OCI-LY3 (cell line): ENCODE data around the gene PCDHA9.

Source experiments
- H2AFZ ChIP-seq: fragments of 200-600, 300-600 bp; shearing (Covaris generic); 2 replicates; pipeline ENCODE4 v1.6.0; 2014; ENCODE audit warnings: antibody characterized with exemption, low read depth, low read length
- H3K27ac ChIP-seq: fragments of 200-600, 300-600 bp; sonication (generic); 2 replicates; pipeline ENCODE4 v1.5.1; 2014; ENCODE audit warnings: mild to moderate bottlenecking, low read length, moderate library complexity, mixed read lengths
- H3K27me3 ChIP-seq: fragments of 200-600, 300-600 bp; sonication (generic); 2 replicates; pipeline ENCODE4 v1.6.1; 2014; ENCODE audit warnings: low read depth, low read length, mixed read lengths
- H3K36me3 ChIP-seq: fragments of 200-600, 300-600 bp; sonication (generic); replicated peaks from 2 replicates; pipeline ENCODE3; 2014; ENCODE audit warnings: low read depth, low read length, mixed read lengths
- H3K4me1 ChIP-seq: fragments of 300-600, 200-600 bp; sonication (generic); 2 replicates; pipeline ENCODE4 v1.6.1; 2014; ENCODE audit warnings: low read length, mixed read lengths
- H3K4me2 ChIP-seq: fragments of 200-600, 300-600 bp; sonication (generic); 2 replicates; pipeline ENCODE4 v1.6.1; 2014; ENCODE audit warnings: low read length, mixed read lengths
- H3K4me3 ChIP-seq: fragments of 300-600, 200-600 bp; sonication (generic); 2 replicates; pipeline ENCODE4 v1.5.1; 2014; ENCODE audit warnings: antibody characterized with exemption, mild to moderate bottlenecking, low read length, moderate library complexity
- H3K79me2 ChIP-seq: fragments of 300-600, 200-600 bp; shearing (Covaris generic); 2 replicates; pipeline ENCODE4 v1.6.1; 2014; ENCODE audit warnings: mild to moderate bottlenecking, low read length, mixed read lengths
- H3K9ac ChIP-seq: fragments of 300-600, 200-600 bp; shearing (Covaris generic); 2 replicates; pipeline ENCODE4 v1.6.0; 2014; ENCODE audit warnings: mild to moderate bottlenecking, low read length, moderate library complexity
- H3K9me3 ChIP-seq: fragments of 200-600, 300-600 bp; shearing (Covaris generic); 2 replicates; pipeline ENCODE4 v1.6.1; 2014; ENCODE audit warnings: low read length, mixed read lengths; ENCODE audit not compliant: insufficient read depth
- H4K20me1 ChIP-seq: fragments of 200-600, 300-600 bp; sonication (generic); 2 replicates; pipeline ENCODE4 v1.6.1; 2016; ENCODE audit warnings: low read length, mixed read lengths; ENCODE audit not compliant: insufficient read depth
- EZH2phosphoT487 ChIP-seq: fragments of 200-600 bp; shearing (Covaris generic); IDR thresholded peaks from 2 replicates; pipeline ENCODE4 v1.6.1; 2018; ENCODE audit warnings: antibody characterized with exemption, mixed run types, low read depth
- TF ChIP-seq, protein P1 (sequence below): fragments of 200-600, 300-600 bp; sonication (generic); IDR thresholded peaks from 2 replicates; pipeline ENCODE4 v1.5.1; 2014; ENCODE audit warnings: antibody characterized with exemption, low read length, low read depth

Gene PCDHA9

DNA sequence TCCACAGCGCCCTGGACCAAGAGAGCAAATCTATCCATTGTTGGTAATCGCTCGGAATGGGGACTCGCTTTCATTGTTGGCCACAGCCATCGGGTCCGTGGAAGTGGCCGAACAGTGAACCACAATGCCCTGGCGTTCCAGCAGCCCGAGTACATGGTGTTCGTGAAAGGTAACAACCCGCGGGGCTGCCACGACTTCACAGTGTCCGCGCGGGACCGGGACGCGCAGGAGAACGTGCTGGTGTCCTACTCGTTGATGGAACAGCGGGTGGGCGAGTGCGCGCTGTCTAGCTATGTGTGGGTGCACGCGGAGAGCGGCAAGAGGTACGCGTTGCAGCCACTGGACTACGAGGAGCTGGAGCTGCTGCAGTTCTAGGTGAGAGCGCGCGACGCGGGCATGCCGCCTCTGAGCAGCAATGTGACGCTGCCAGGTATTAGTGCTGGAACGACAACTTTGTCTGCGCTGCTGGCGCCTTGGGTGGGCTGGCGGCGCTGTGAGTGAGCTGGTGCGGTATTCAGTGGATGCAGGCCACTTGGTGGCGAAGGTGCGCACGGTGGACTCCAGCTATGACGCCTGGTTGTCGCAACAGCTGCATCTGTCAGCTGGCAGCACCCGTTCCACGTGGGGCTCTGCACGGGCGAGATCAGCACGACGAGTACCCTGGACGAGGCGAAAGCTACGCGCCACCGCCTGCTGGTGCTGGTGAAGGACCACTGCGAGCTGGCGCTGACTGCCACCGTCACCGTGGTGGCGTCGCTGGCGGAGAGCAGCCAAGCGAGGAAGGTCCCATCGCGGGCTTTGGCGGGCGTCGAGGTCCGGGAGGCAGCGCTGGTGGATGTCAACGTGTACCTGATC, 14.5 kb downstream of the PCDHA9 start:
- no peaks in the 10 kb centered on the region for H3K27me3 ChIP-seq
- H3K4me2 ChIP-seq = no peak overlapping the region
- no peaks in the 10 kb centered on the region for H3K4me1 ChIP-seq

GRCh38 chr5:140868721-140869554, 20.8 kb downstream of the PCDHA9 start, which contains the start of gene PCDHA11:
Gene PCDHA11, plus strand, starts transcription at chr5:140868957. Its CDS starts 147 bp downstream, at chr5:140869104.
- no peak for TF ChIP-seq EZH2phosphoT487
- TF ChIP-seq, protein P1, sequence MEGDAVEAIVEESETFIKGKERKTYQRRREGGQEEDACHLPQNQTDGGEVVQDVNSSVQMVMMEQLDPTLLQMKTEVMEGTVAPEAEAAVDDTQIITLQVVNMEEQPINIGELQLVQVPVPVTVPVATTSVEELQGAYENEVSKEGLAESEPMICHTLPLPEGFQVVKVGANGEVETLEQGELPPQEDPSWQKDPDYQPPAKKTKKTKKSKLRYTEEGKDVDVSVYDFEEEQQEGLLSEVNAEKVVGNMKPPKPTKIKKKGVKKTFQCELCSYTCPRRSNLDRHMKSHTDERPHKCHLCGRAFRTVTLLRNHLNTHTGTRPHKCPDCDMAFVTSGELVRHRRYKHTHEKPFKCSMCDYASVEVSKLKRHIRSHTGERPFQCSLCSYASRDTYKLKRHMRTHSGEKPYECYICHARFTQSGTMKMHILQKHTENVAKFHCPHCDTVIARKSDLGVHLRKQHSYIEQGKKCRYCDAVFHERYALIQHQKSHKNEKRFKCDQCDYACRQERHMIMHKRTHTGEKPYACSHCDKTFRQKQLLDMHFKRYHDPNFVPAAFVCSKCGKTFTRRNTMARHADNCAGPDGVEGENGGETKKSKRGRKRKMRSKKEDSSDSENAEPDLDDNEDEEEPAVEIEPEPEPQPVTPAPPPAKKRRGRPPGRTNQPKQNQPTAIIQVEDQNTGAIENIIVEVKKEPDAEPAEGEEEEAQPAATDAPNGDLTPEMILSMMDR = no peak
- Histone ChIP-seq H3K9me3 (no peaks in the 10 kb centered on the region), H2AFZ (no peak within 1 kb of the TSS), H3K4me1 (no peaks in the 10 kb centered on the region), H3K36me3 (no peaks in the 10 kb centered on the region), H3K79me2 (no peaks in the 10 kb centered on the region), H3K27me3 (no peaks in the 10 kb centered on the region), H3K9ac (no peak within 1 kb of the TSS), H3K27ac (no peak within 1 kb of the TSS), H3K4me2 (no peak within 1 kb of the TSS), H4K20me1 (no peaks in the 10 kb centered on the region), H3K4me3 (no peak within 1 kb of the TSS)

More for the DNA sequence above, 14.5 kb downstream of the PCDHA9 start:
- no peak for TF ChIP-seq EZH2phosphoT487
- TF ChIP-seq, protein P1 = no peak
- Histone ChIP-seq H3K4me3 (no peak overlapping the region), H4K20me1 (no peaks in the 10 kb centered on the region), H3K9me3 (no peaks in the 10 kb centered on the region), H3K9ac (no peak overlapping the region), H3K79me2 (no peaks in the 10 kb centered on the region), H3K27ac (no peak overlapping the region), H2AFZ (no peak overlapping the region), H3K36me3 (no peaks in the 10 kb centered on the region)

DNA sequence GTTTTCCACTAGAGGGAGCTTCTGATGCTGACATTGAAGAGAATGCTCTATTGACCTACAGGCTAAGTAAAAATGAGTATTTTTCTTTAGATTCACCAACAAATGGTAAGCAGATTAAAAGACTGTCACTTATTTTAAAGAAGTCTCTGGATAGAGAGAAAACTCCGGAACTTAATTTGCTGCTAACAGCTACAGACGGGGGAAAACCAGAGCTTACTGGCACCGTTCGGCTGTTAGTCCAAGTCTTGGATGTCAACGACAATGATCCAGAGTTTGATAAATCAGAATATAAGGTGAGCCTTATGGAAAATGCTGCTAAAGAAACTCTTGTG, 21.3 kb downstream of the PCDHA9 start:
- Histone ChIP-seq H3K9me3 (no peaks in the 10 kb centered on the region), H3K9ac (no peak overlapping the region), H3K36me3 (no peaks in the 10 kb centered on the region), H3K27me3 (no peaks in the 10 kb centered on the region), H2AFZ (no peak overlapping the region), H3K4me2 (no peak overlapping the region), H4K20me1 (no peaks in the 10 kb centered on the region), H3K4me1 (no peaks in the 10 kb centered on the region), H3K79me2 (no peaks in the 10 kb centered on the region), H3K27ac (no peak overlapping the region), H3K4me3 (no peak overlapping the region)
- TF ChIP-seq, protein P1 = no peak
- no peak for TF ChIP-seq EZH2phosphoT487
